GM19328 (cell line): Measurements from ENCODE around the gene TNFAIP1.

Experiments used
- ATAC-seq: cut with Tn5 transposase; IDR thresholded peaks from one replicate; pipeline ENCODE4 v1.9.1; 2021; ENCODE audit warnings: mild to moderate bottlenecking, moderate library complexity; ENCODE audit not compliant: unreplicated experiment

The TNFAIP1 gene

DNA sequence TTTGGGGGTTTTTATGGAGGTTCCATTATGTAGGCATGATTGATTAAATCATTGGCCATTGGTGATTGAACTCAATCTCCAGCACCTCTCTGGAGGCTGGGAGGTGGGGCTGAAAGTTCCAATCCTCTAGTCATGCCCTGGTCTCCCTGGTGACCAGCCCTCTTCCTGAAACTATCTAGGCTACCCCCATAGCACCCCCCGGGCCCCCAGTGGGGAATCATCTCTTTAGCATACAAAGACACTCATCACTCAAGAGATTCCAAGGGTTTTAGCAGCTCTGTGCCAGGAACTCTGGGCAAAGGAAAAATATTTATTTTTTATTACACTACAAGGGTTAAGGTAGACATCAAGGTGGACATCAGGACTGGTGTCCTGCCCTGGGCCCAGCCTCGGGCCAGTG lies 59.9 kb downstream of the TNFAIP1 start:
- no peak for ATAC-seq

DNA sequence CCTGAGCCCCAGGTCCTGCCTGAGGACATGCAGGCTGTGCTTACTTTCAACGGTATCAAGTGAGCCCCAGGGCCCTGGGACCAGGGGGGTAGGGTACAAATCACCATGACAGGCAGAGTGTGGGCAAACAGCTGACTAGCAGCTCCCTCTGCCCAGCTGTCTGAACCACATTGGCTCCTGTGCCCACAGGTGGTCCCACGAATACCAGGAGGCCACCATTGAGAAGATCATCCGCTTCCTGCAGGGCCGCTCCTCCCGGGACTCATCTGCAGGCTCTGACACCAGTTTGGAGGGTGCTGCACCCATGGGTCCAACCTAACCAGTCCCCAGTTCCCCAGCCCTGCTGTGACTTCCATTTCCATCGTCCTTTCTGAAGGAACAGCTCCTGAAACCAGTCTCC lies 60.4 kb downstream of the TNFAIP1 start:
- ATAC-seq: no peak
